Measurements from ENCODE around the gene EPB42.

- no peak for TF ChIP-seq POLR2AphosphoS5 (IDR thresholded peaks at IDR 0.05; ENCODE audit: borderline replicate concordance, low read depth, low read length)
- TF ChIP-seq EZH2 (IDR thresholded peaks at IDR 0.05): no peak
- no peak for TF ChIP-seq FOXP2 (optimal IDR thresholded peaks at IDR 0.05; ENCODE audit: control extremely low read depth, extremely low read length, insufficient read depth)
Measured at GRCh38 chr15:43184407-43185124, 36.3 kb downstream of the EPB42 start.

Measured in SK-N-MC (cell line).